OCI-LY1 (cell line): ENCODE results near the gene PAMR1.

Source experiments
- EZH2 ChIP-seq: fragments of 200-600 bp; sonication (generic), shearing (Covaris generic); IDR thresholded peaks from 2 replicates; pipeline ENCODE4 v1.8.0; 2017; ENCODE audit warnings: borderline replicate concordance, mixed run types, mild to moderate bottlenecking, antibody characterized with exemption, low read length, moderate library complexity, mixed read lengths
- TF ChIP-seq, protein P1 (sequence below): fragments of 200-600 bp; sonication (generic), shearing (Covaris generic); IDR thresholded peaks from 2 replicates; pipeline ENCODE4 v1.5.1; 2017; ENCODE audit warnings: mild to moderate bottlenecking, antibody characterized with exemption, low read length, moderate library complexity, mixed read lengths

DNA sequence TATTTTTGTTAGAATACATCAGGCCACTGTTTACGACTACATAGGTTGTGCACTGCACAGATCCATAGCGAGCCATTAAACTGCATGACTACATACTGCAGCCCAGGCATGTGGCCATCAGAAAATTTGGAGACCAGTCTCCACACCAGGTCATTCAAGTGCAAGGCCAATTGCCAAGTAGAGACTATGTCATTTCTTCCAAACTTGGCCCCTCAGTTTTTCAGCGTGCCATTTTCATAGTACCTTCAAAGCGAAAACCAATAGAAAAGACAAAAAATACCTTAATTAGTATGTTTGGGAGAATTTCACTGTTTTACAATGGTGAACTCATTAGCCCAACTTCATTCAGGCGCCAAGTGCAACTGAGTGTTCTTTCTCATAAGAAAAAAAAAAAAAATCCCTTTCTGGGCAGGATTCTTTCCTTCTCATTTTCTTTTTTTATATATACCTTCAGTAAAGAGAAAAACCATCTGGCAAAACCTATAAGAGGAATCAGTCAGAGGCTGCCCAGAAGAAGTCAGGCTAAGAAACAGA lies 30.4 kb downstream of the PAMR1 start:
- TF ChIP-seq, protein P1, sequence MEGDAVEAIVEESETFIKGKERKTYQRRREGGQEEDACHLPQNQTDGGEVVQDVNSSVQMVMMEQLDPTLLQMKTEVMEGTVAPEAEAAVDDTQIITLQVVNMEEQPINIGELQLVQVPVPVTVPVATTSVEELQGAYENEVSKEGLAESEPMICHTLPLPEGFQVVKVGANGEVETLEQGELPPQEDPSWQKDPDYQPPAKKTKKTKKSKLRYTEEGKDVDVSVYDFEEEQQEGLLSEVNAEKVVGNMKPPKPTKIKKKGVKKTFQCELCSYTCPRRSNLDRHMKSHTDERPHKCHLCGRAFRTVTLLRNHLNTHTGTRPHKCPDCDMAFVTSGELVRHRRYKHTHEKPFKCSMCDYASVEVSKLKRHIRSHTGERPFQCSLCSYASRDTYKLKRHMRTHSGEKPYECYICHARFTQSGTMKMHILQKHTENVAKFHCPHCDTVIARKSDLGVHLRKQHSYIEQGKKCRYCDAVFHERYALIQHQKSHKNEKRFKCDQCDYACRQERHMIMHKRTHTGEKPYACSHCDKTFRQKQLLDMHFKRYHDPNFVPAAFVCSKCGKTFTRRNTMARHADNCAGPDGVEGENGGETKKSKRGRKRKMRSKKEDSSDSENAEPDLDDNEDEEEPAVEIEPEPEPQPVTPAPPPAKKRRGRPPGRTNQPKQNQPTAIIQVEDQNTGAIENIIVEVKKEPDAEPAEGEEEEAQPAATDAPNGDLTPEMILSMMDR = no peak
- no peak for TF ChIP-seq EZH2
